GM13977 (cell line): ENCODE data around the gene AADACL4.

Experiments used
- DNase-seq: peaks from one replicate; pipeline ENCODE4 v3.0.0; 2012; ENCODE audit warnings: low spot score
- in situ Hi-C: fragments of 300-500 bp; cut with MboI; formaldehyde crosslinking; loops from one replicate; pipeline ENCODE4 v1.12.0; 2022; ENCODE audit warnings: low sequenced_read_pairs, low pct_unique_long_range_greater_than_20kb, mixed read lengths, inconsistent platforms; ENCODE audit not compliant: unreplicated experiment
- TF ChIP-seq, protein P1 (sequence below): IDR thresholded peaks from 2 replicates; pipeline ENCODE4 v1.5.1; 2012; ENCODE audit warnings: mild to moderate bottlenecking, control low read depth; ENCODE audit not compliant: insufficient read depth; ENCODE audit errors: extremely low read depth, missing control alignments

AADACL4 gene

DNA sequence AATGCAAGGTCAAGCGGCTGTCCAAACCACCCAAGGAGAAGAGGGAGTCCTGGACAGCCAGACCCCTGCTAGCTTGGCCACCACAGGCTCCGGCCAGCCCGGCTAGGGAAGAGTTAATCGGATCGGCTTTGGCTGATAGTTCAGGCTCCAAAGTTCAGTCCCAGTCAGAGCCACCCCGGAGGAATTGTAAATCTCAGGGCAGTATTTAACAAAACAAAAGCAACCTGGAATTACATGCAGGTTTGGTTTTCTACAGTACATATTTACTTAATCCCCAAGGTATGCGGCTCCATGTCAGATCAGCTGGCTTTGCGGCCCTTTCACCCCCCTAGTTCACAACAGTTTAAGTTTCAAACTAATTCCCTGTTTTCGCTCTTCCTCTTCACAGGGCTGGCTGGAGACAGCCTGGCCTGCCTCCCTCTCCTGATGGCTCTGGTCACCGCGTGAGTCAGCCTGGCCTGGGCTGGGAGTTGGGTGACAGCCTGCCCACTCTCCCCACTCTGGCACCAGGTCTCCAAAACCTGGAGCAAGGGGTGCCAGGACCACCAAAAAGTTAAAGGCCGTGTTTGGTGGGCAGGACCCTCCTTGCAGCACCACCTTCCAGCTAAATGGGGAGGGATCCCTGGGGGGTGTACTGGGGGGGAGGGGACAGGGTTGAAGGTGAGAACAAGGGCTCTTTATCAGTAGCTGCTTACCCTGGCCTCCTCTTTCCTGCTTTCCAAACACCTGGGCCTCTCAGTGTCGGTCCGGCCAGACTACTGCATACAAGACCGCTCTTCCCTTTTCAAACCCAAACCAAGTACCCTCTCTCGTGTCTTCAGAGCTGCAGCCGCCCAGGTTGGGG lies 27.8 kb upstream of the AADACL4 start:
- TF ChIP-seq, protein P1, sequence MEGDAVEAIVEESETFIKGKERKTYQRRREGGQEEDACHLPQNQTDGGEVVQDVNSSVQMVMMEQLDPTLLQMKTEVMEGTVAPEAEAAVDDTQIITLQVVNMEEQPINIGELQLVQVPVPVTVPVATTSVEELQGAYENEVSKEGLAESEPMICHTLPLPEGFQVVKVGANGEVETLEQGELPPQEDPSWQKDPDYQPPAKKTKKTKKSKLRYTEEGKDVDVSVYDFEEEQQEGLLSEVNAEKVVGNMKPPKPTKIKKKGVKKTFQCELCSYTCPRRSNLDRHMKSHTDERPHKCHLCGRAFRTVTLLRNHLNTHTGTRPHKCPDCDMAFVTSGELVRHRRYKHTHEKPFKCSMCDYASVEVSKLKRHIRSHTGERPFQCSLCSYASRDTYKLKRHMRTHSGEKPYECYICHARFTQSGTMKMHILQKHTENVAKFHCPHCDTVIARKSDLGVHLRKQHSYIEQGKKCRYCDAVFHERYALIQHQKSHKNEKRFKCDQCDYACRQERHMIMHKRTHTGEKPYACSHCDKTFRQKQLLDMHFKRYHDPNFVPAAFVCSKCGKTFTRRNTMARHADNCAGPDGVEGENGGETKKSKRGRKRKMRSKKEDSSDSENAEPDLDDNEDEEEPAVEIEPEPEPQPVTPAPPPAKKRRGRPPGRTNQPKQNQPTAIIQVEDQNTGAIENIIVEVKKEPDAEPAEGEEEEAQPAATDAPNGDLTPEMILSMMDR = no peak
- in situ Hi-C loops = loop anchor here (25.0 kb wide), 2 partner anchors 304 to 479 kb away; no protein-coding TSS in a partner anchor
- no peak for DNase-seq

DNA sequence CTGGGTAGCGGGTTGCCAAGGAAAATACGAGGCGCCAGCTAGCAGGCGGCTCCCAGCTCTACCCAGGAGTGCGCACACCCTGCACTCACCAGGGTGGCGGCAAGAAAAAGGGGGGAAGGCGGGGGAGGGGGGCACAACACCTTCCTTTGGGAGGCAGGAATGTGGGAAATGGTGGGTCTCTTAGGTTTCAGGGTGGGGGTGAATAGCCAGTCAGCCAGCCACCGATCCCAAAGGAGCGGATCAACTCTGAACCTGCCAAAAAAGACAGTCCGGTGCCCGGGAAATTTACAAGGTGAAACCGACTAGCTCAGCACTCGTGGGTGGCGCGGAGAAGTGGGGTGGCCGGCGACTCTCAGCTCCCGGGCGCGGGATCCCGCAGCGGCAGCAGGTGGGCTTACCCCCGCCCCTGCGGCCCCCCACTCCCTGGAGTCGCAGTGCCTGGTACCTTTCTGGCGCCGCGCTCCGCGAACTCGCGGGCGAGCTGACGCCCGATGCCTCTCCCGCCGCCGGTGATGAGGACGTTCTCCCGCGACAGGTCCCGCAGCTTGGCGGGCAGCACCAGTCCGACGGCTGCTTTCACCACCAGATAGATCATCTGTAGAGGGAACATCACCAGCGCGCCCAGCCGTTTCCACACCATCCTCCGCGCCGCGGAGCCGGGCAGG lies 27.0 kb upstream of the AADACL4 start:
- in situ Hi-C loops = loop anchor here (25.0 kb wide), 2 partner anchors 305 to 480 kb away; no protein-coding TSS in a partner anchor
- no peak for DNase-seq
- TF ChIP-seq, protein P1 = no peak

- TF ChIP-seq, protein P1 = no peak
- in situ Hi-C loops = loop anchor here (25.0 kb wide), 2 partner anchors 305 to 480 kb away; no protein-coding TSS in a partner anchor
- DNase-seq = peak; percentile 66
Observed at GRCh38 chr1:12617511-12617900, 26.4 kb upstream of the AADACL4 start.

DNA sequence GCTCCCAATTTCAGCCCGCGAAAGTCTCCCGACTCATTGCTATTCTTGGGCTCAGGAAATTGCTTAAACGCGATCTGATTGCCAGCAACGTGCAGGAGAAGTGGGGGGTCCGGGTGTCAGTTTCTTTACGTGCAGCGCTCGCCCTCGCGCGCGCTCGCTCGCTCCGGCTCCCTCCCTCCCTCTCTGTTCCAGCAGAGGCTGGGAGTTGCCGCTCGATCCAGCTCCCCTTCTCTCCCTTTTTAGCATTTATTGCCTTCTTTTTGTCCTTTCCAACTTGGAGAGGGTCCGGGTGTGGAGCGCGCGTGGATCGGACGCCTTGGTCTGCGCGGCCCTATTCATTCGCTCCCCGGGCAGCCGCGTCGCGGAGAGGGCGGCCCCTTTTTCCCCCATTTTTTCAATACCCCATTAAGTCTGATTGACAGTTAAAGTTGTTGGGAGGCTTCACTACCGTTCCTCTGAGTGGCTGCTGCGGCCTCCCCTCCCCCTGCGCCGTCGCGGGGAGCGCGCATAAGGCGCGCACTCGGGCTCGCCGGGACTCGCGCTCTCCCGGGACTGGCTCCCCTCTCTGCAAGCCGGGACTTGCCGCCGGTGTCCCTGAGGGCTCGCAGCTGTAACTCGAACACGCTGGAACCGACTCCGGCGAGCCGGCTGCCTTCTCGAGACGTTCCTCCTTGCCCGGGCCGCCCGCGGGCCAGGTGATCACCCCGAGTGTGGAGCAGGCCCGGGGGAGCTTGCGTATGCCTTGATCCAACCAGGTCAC lies 25.8 kb upstream of the AADACL4 start, which contains the start of gene DHRS3:
TSS of gene DHRS3 (minus strand) at position 310 of the 760 bp plus-strand sequence. CDS start 862 bp downstream, outside the sequence.
- TF ChIP-seq, protein P1 = no peak
- DNase-seq = peak; percentile 73
- in situ Hi-C loops = loop anchor here (25.0 kb wide), 2 partner anchors 306 to 481 kb away; no protein-coding TSS in a partner anchor

- in situ Hi-C loops = loop anchor here (25.0 kb wide), 2 partner anchors 306 to 481 kb away; no protein-coding TSS in a partner anchor
- TF ChIP-seq, protein P1 = no peak
- DNase-seq = no peak
Observed at GRCh38 chr1:12618661-12618964, 25.3 kb upstream of the AADACL4 start.
